OCI-LY3 (cell line): Measurements from ENCODE around the gene EIPR1.

Experiments used
- H2AFZ ChIP-seq: fragments of 200-600, 300-600 bp; shearing (Covaris generic); 2 replicates; pipeline ENCODE4 v1.6.0; 2014; ENCODE audit warnings: antibody characterized with exemption, low read depth, low read length
- H3K27ac ChIP-seq: fragments of 200-600, 300-600 bp; sonication (generic); 2 replicates; pipeline ENCODE4 v1.5.1; 2014; ENCODE audit warnings: mild to moderate bottlenecking, low read length, moderate library complexity, mixed read lengths
- H3K27me3 ChIP-seq: fragments of 200-600, 300-600 bp; sonication (generic); 2 replicates; pipeline ENCODE4 v1.6.1; 2014; ENCODE audit warnings: low read depth, low read length, mixed read lengths
- H3K36me3 ChIP-seq: fragments of 200-600, 300-600 bp; sonication (generic); replicated peaks from 2 replicates; pipeline ENCODE3; 2014; ENCODE audit warnings: low read depth, low read length, mixed read lengths
- H3K4me1 ChIP-seq: fragments of 300-600, 200-600 bp; sonication (generic); 2 replicates; pipeline ENCODE4 v1.6.1; 2014; ENCODE audit warnings: low read length, mixed read lengths
- H3K4me2 ChIP-seq: fragments of 200-600, 300-600 bp; sonication (generic); 2 replicates; pipeline ENCODE4 v1.6.1; 2014; ENCODE audit warnings: low read length, mixed read lengths
- H3K4me3 ChIP-seq: fragments of 300-600, 200-600 bp; sonication (generic); 2 replicates; pipeline ENCODE4 v1.5.1; 2014; ENCODE audit warnings: antibody characterized with exemption, mild to moderate bottlenecking, low read length, moderate library complexity
- H3K79me2 ChIP-seq: fragments of 300-600, 200-600 bp; shearing (Covaris generic); 2 replicates; pipeline ENCODE4 v1.6.1; 2014; ENCODE audit warnings: mild to moderate bottlenecking, low read length, mixed read lengths
- H3K9ac ChIP-seq: fragments of 300-600, 200-600 bp; shearing (Covaris generic); 2 replicates; pipeline ENCODE4 v1.6.0; 2014; ENCODE audit warnings: mild to moderate bottlenecking, low read length, moderate library complexity
- H3K9me3 ChIP-seq: fragments of 200-600, 300-600 bp; shearing (Covaris generic); 2 replicates; pipeline ENCODE4 v1.6.1; 2014; ENCODE audit warnings: low read length, mixed read lengths; ENCODE audit not compliant: insufficient read depth
- H4K20me1 ChIP-seq: fragments of 200-600, 300-600 bp; sonication (generic); 2 replicates; pipeline ENCODE4 v1.6.1; 2016; ENCODE audit warnings: low read length, mixed read lengths; ENCODE audit not compliant: insufficient read depth
- CTCF ChIP-seq: fragments of 200-600, 300-600 bp; sonication (generic); IDR thresholded peaks from 2 replicates; pipeline ENCODE4 v1.5.1; 2014; ENCODE audit warnings: antibody characterized with exemption, low read length, low read depth
- EZH2phosphoT487 ChIP-seq: fragments of 200-600 bp; shearing (Covaris generic); IDR thresholded peaks from 2 replicates; pipeline ENCODE4 v1.6.1; 2018; ENCODE audit warnings: antibody characterized with exemption, mixed run types, low read depth

EIPR1 gene

GRCh38 chr2:3209258-3209657, 168.4 kb downstream of the EIPR1 start:
- H3K36me3 ChIP-seq = peaks cover 3% of the 10 kb centered on the region
- no peaks in the 10 kb centered on the region for H3K27me3 ChIP-seq
- no peak overlapping the region for H3K9ac ChIP-seq
- no peaks in the 10 kb centered on the region for H3K4me1 ChIP-seq
- H3K27ac ChIP-seq = no peak overlapping the region
- H4K20me1 ChIP-seq = no peaks in the 10 kb centered on the region
- H2AFZ ChIP-seq = no peak overlapping the region
- H3K4me2 ChIP-seq = no peak overlapping the region
- no peaks in the 10 kb centered on the region for H3K9me3 ChIP-seq
- H3K79me2 ChIP-seq = no peaks in the 10 kb centered on the region
- no peak overlapping the region for H3K4me3 ChIP-seq
- TF ChIP-seq EZH2phosphoT487 (no peak), CTCF (no peak)

- Histone ChIP-seq H3K36me3 (peaks cover 3% of the 10 kb centered on the region), H3K79me2 (no peaks in the 10 kb centered on the region), H3K4me1 (no peaks in the 10 kb centered on the region)
Observed at GRCh38 chr2:3208591-3208990, 169.0 kb downstream of the EIPR1 start.

GRCh38 chr2:3208179-3208578, 169.4 kb downstream of the EIPR1 start:
- Histone ChIP-seq H3K27me3 (no peaks in the 10 kb centered on the region), H3K27ac (no peak overlapping the region), H2AFZ (no peak overlapping the region), H3K4me3 (no peak overlapping the region), H3K9me3 (no peaks in the 10 kb centered on the region), H3K4me2 (no peak overlapping the region), H3K4me1 (no peaks in the 10 kb centered on the region), H3K79me2 (no peaks in the 10 kb centered on the region), H3K9ac (no peak overlapping the region), H4K20me1 (no peaks in the 10 kb centered on the region), H3K36me3 (peaks cover 3% of the 10 kb centered on the region)
- TF ChIP-seq EZH2phosphoT487 = no peak
- TF ChIP-seq CTCF = no peak

More at GRCh38 chr2:3208591-3208990, 169.0 kb downstream of the EIPR1 start:
- H3K9ac ChIP-seq = no peak overlapping the region
- no peak overlapping the region for H3K4me3 ChIP-seq
- no peak overlapping the region for H3K27ac ChIP-seq
- no peak overlapping the region for H3K4me2 ChIP-seq
- no peak for TF ChIP-seq CTCF
- no peak for TF ChIP-seq EZH2phosphoT487
- H4K20me1 ChIP-seq = no peaks in the 10 kb centered on the region
- H2AFZ ChIP-seq = no peak overlapping the region
- no peaks in the 10 kb centered on the region for H3K27me3 ChIP-seq
- no peaks in the 10 kb centered on the region for H3K9me3 ChIP-seq

GRCh38 chr2:3207091-3207491, 170.5 kb downstream of the EIPR1 start:
- no peak overlapping the region for H3K9ac ChIP-seq
- H3K27me3 ChIP-seq = no peaks in the 10 kb centered on the region
- TF ChIP-seq EZH2phosphoT487 (no peak), CTCF (no peak)
- H3K4me3 ChIP-seq = no peak overlapping the region
- no peak overlapping the region for H2AFZ ChIP-seq
- no peaks in the 10 kb centered on the region for H4K20me1 ChIP-seq
- no peak overlapping the region for H3K4me2 ChIP-seq
- peaks cover 3% of the 10 kb centered on the region for H3K36me3 ChIP-seq
- H3K9me3 ChIP-seq = no peaks in the 10 kb centered on the region
- no peak overlapping the region for H3K27ac ChIP-seq
- no peaks in the 10 kb centered on the region for H3K4me1 ChIP-seq
- no peaks in the 10 kb centered on the region for H3K79me2 ChIP-seq
